Heart left ventricle (tissue), 13 donors: ENCODE results near the gene EXOC4.

Source experiments
- POLR2A ChIP-seq, 2 donors: fragments of 450-650 bp; IDR thresholded peaks; one replicate each; pipeline ENCODE4 v1.6.1; 2017; ENCODE audit warnings: antibody characterized with exemption in 2 of 2, mild to moderate bottlenecking in 2 of 2, moderate library complexity in 2 of 2
- TF ChIP-seq, protein P1 (sequence below), 12 donors: fragments of 200-600 bp; sonication (generic) in 4 of 12; IDR thresholded peaks; one replicate each; pipeline versions ENCODE4 v1.5.0 to v1.8.0; 2018 to 2022; ENCODE audit warnings: antibody characterized with exemption in 12 of 12, mild to moderate bottlenecking in 5 of 12
- donor health status: ischemic (EF 13 %, LVEDD 7.1; RV severe dilation, severe dysfunction).
- donor health status: DM: no; HTN: yes; CAD: no.
- donor health status: DM: no; HTN: no; CAD: no.
- donor health status: ischemic (EF 25% LVEDD 6.9; RV normal size, moderate dysfunction).
- donor health status: ischemic (EF 25% LVEDD 5.7; RV mildly dilated, moderate dysfunction).
- donor health status: ischemic (EF 35%, LVEDD 5.7; RV mildly dilated, moderate dysfunction).
- donor health status: nonischemic (EF 11% LVEDD 7.7; RV severe dilation, severe dysfunction).
- donor health status: DM: yes; HTN: yes; CAD: no.
- donor health status: PGD.
- donor health status: ischemic (EF 29% LVEDD 5.4; RV normal size, mild dysfunction).
- donor health status: nonischemic (EF 23%, LVEDD 6.1; RV moderate dilation, normal function).

DNA sequence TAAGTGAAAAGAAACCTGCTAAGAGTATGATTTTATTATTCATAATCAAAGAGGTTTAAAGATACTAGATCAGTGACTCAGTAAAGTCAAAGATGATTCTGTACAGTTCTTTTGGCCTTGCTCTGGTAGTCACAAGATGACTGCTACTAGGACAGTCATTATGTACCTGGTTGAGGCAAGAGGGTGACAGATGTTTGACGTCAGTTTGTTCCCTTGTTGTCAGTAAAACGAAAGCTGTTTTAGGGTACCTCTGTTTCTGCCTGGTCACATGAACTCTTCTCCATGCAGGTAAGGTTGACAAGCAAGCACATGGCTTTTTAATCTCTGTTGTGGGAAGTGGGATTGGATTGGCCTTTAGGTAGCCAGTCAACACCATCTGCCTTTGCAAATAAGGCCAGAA, 308.0 kb downstream of the EXOC4 start:
- TF ChIP-seq, protein P1, sequence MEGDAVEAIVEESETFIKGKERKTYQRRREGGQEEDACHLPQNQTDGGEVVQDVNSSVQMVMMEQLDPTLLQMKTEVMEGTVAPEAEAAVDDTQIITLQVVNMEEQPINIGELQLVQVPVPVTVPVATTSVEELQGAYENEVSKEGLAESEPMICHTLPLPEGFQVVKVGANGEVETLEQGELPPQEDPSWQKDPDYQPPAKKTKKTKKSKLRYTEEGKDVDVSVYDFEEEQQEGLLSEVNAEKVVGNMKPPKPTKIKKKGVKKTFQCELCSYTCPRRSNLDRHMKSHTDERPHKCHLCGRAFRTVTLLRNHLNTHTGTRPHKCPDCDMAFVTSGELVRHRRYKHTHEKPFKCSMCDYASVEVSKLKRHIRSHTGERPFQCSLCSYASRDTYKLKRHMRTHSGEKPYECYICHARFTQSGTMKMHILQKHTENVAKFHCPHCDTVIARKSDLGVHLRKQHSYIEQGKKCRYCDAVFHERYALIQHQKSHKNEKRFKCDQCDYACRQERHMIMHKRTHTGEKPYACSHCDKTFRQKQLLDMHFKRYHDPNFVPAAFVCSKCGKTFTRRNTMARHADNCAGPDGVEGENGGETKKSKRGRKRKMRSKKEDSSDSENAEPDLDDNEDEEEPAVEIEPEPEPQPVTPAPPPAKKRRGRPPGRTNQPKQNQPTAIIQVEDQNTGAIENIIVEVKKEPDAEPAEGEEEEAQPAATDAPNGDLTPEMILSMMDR (IDR thresholded peaks at IDR 0.05) = no peak
- TF ChIP-seq POLR2A (IDR thresholded peaks at IDR 0.05) = no peak
